PC-3 (cell line): ENCODE measurements around the gene RPL27A. TPM values are rescaled to one million over a fixed set of nuclear protein-coding genes. Genes with fewer than 3 reads are reported as not detected.
A peak's percentile ranks its signal among the peaks of the same experiment; 100 is the strongest.

Source experiments
- ATAC-seq: fragments of 200-7000 bp; cut with Tn5 transposase; 2 replicates; pipeline ENCODE4 v1.9.1; 2020; ENCODE audit warnings: mild to moderate bottlenecking, moderate library complexity
- BruUV-seq: library from RNA; stranded (reverse); fragments of 400-500 nt; replicated peaks from 2 replicates; lab custom pipeline; 2021; lab: Mats Ljungman, UMichigan
- CTCF ChIA-PET: fragments of 300-600 bp; sonication (Branson Sonifier 250); formaldehyde crosslinking; loops from one replicate; lab custom pipeline; 2022; ENCODE audit warnings: antibody characterized with exemption; lab: Charles Lee
- POLR2A ChIA-PET: fragments of 300-600 bp; sonication (Branson Sonifier 250); formaldehyde crosslinking; loops from one replicate; lab custom pipeline; 2022; ENCODE audit warnings: antibody characterized with exemption; ENCODE audit not compliant: unreplicated experiment; lab: Charles Lee
- DNase-seq: peaks from one replicate; pipeline ENCODE4 v3.0.0-alpha.2; 2015
- H2AFZ ChIP-seq: fragments of 300-600 bp; sonication (generic); 2 replicates; pipeline ENCODE4 v1.6.0; 2016; ENCODE audit warnings: antibody characterized with exemption, low read length
- H3F3A ChIP-seq: fragments of 300-600 bp; sonication (generic); one replicate; pipeline ENCODE4 v1.6.0; 2017; ENCODE audit warnings: antibody characterized with exemption, low read length, control low read depth, mild to moderate bottlenecking; ENCODE audit not compliant: unreplicated experiment
- H3K27ac ChIP-seq: fragments of 300-600 bp; sonication (generic); 2 replicates; pipeline ENCODE4 v1.5.1; 2016; ENCODE audit warnings: mild to moderate bottlenecking, low read length
- H3K27me3 ChIP-seq: fragments of 300-600 bp; sonication (generic); 2 replicates; pipeline ENCODE4 v1.6.1; 2016; ENCODE audit warnings: low read length, mixed read lengths
- H3K36me3 ChIP-seq: fragments of 300-600 bp; sonication (generic); 2 replicates; pipeline ENCODE4 v1.6.1; 2016; ENCODE audit warnings: low read depth, mixed run types, low read length, mixed read lengths
- H3K4me1 ChIP-seq: fragments of 300-600 bp; sonication (generic); 2 replicates; pipeline ENCODE4 v1.5.1; 2016; ENCODE audit warnings: low read length; ENCODE audit not compliant: insufficient read depth
- H3K4me2 ChIP-seq: fragments of 300-600 bp; sonication (generic); 2 replicates; pipeline ENCODE4 v1.6.0; 2016; ENCODE audit warnings: low read length
- H3K4me3 ChIP-seq: fragments of 300-600 bp; sonication (generic); 2 replicates; pipeline ENCODE4 v1.5.1; 2016; ENCODE audit warnings: mild to moderate bottlenecking, low read length, mixed read lengths
- H3K79me2 ChIP-seq: fragments of 300-600 bp; sonication (generic); 2 replicates; pipeline ENCODE4 v1.6.1; 2017; ENCODE audit warnings: low read length, mixed read lengths
- H3K9ac ChIP-seq: fragments of 300-600 bp; sonication (generic); 2 replicates; pipeline ENCODE4 v1.6.0; 2016; ENCODE audit warnings: mild to moderate bottlenecking, low read length
- H3K9me2 ChIP-seq: fragments of 300-600 bp; sonication (generic); replicated peaks from 2 replicates; pipeline ENCODE4 v1.6.1; 2016; ENCODE audit warnings: mixed run types, low read length, mixed read lengths
- H3K9me3 ChIP-seq: fragments of 300-600 bp; sonication (generic); 2 replicates; pipeline ENCODE4 v1.6.1; 2016; ENCODE audit warnings: low read length, mixed read lengths
- H4K20me1 ChIP-seq: fragments of 300-600 bp; sonication (generic); 2 replicates; pipeline ENCODE4 v1.6.1; 2016; ENCODE audit warnings: low read length, mixed read lengths
- CTCF ChIP-seq: fragments of 300-600 bp; sonication (generic); conservative IDR thresholded peaks from 2 replicates; pipeline ENCODE4 v1.5.1; 2017; ENCODE audit warnings: antibody characterized with exemption, low read depth, mild to moderate bottlenecking, low read length
- EZH2 ChIP-seq: fragments of 300-600 bp; sonication (generic); IDR thresholded peaks from one replicate; pipeline ENCODE4 v1.6.1; 2017; ENCODE audit warnings: antibody characterized with exemption, mild to moderate bottlenecking, low read length; ENCODE audit not compliant: unreplicated experiment
- EZH2phosphoT487 ChIP-seq: fragments of 300-600 bp; sonication (generic); IDR thresholded peaks from 2 replicates; pipeline ENCODE4 v1.6.1; 2018; ENCODE audit warnings: mild to moderate bottlenecking, antibody characterized with exemption, low read length, borderline replicate concordance
- intact Hi-C: fragments of 100-400 bp; cut with micrococcal nuclease; formaldehyde crosslinking; loops from 2 replicates; pipeline ENCODE4 v1.9.0; 2023
- total RNA-seq: library from RNA; depleted of rRNA; stranded (reverse); fragments of >200 nt; gene quantifications from 2 replicates; pipeline ENCODE4 v1.2.3, GENCODE V29; 2014

Gene RPL27A
- total RNA-seq, 1 experiment from 2014 or later, result 1,132 TPM

- no TSS peak for BruUV-seq
- TF ChIP-seq EZH2phosphoT487 (no peak), CTCF (no peak), EZH2 (no peak)
- Histone ChIP-seq H3F3A (peaks cover 5% of the 10 kb centered on the region), H3K4me1 (peaks cover 18% of the 10 kb centered on the region), H3K79me2 (no peaks in the 10 kb centered on the region), H3K27ac (peak overlapping the region; percentile 61), H3K4me3 (no peak overlapping the region), H3K9me3 (no peaks in the 10 kb centered on the region), H4K20me1 (no peaks in the 10 kb centered on the region), H3K36me3 (0 out of 2 replicates have a peak, but pooled peaks cover 3% of the 10 kb centered on the region), H3K9ac (0 out of 2 replicates have a peak overlapping the region, but pooled peaks have one; percentile 8), H3K9me2 (no peaks in the 10 kb centered on the region), H2AFZ (no peak overlapping the region), H3K27me3 (no peaks in the 10 kb centered on the region), H3K4me2 (peak overlapping the region; percentile 32)
- ATAC-seq, result peak; percentile 99
- intact Hi-C loops, result no loop called here
- ChIA-PET CTCF (no interaction called here), POLR2A (no interaction called here)
- DNase-seq, result peak; percentile 80
Measured at GRCh38 chr11:8671193-8671612, 11.4 kb upstream of the RPL27A start.

DNA sequence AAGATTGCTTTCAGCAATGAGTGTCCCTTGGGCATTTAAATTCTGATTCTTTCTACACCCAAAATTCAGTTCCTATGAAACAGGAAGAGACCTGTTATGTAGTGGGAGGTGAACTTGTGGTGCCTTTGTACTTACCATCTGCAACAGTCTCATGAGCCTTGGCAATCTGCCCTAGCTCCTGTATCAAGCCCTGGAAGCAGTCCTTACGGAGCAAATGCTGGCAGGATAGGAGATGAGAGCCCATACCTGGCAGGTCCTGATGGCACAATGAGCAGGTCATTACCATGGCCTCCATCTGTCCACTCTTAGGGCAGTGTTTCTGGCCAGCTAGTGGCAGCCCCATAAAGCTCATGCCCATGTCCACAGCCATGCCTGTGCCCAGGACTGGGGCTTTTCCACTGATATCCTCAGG, 10.9 kb upstream of the RPL27A start:
- no peak overlapping the region for H3K9ac ChIP-seq
- POLR2A ChIA-PET, result no interaction called here
- ATAC-seq, result peak; percentile 66
- H3K36me3 ChIP-seq, result 0 out of 2 replicates have a peak, but pooled peaks cover 5% of the 10 kb centered on the region
- peak overlapping the region; percentile 61 for H3K27ac ChIP-seq
- no peaks in the 10 kb centered on the region for H3K79me2 ChIP-seq
- no peaks in the 10 kb centered on the region for H3K27me3 ChIP-seq
- no peak for TF ChIP-seq CTCF
- TF ChIP-seq EZH2, result no peak
- TF ChIP-seq EZH2phosphoT487, result no peak
- intact Hi-C loops, result no loop called here
- peak overlapping the region; percentile 27 for H3K4me2 ChIP-seq
- DNase-seq, result no peak
- no peak overlapping the region for H3K4me3 ChIP-seq
- CTCF ChIA-PET, result no interaction called here
- H2AFZ ChIP-seq, result no peak overlapping the region
- BruUV-seq, result no TSS peak
- no peaks in the 10 kb centered on the region for H3K9me2 ChIP-seq
- H3F3A ChIP-seq, result peaks cover 5% of the 10 kb centered on the region
- no peaks in the 10 kb centered on the region for H4K20me1 ChIP-seq
- H3K4me1 ChIP-seq, result peaks cover 18% of the 10 kb centered on the region
- H3K9me3 ChIP-seq, result no peaks in the 10 kb centered on the region

DNA sequence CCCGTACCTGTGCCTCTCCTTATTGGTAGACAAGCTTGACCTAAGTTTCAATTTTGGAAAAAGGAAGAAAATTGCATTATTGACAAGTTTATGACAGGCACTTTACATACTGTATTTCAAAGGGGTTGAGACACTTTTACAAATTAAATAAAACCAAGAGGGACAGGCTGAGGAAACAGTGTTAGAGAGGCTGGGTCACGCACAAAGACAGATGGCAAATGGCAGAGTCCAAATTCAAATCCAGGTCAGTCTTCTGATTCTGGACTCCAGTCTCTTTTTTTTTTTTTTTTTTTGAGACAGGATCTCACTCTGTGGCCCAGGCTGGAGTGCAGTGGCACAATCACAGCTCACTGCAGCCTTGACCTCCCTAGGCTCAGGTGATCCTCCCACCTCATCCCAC, 10.2 kb upstream of the RPL27A start:
- CTCF ChIA-PET, result no interaction called here
- Histone ChIP-seq H4K20me1 (no peaks in the 10 kb centered on the region), H3K79me2 (no peaks in the 10 kb centered on the region), H3K4me2 (no peak overlapping the region), H3K4me3 (no peak overlapping the region), H3K9me2 (no peaks in the 10 kb centered on the region), H3F3A (peaks cover 5% of the 10 kb centered on the region), H3K36me3 (0 out of 2 replicates have a peak, but pooled peaks cover 5% of the 10 kb centered on the region), H2AFZ (no peak overlapping the region), H3K27me3 (no peaks in the 10 kb centered on the region), H3K9me3 (no peaks in the 10 kb centered on the region), H3K27ac (peak overlapping the region; percentile 61; the same call in 1 of the 2 replicates), H3K4me1 (peaks cover 18% of the 10 kb centered on the region), H3K9ac (no peak overlapping the region)
- no peak for TF ChIP-seq EZH2phosphoT487
- no peak for TF ChIP-seq EZH2
- TF ChIP-seq CTCF, result no peak
- ATAC-seq (no peak), DNase-seq (no peak)
- intact Hi-C loops, result no loop called here
- POLR2A ChIA-PET, result no interaction called here
- no TSS peak for BruUV-seq
